HEK293 (cell line): Measurements from ENCODE around the gene LMLN.
A peak's percentile ranks its signal among the peaks of the same experiment; 100 is the strongest.

Experiments
- RBAK ChIP-seq: fragments of 450-650 bp; formaldehyde crosslinking; IDR thresholded peaks from 2 replicates; pipeline ENCODE4 v1.5.1; 2016; ENCODE audit warnings: missing biosample characterization, missing genetic modification characterization
- SALL2 ChIP-seq: fragments of 450-650 bp; formaldehyde crosslinking; IDR thresholded peaks from 2 replicates; pipeline ENCODE4 v1.5.0; 2017; ENCODE audit warnings: missing biosample characterization, mild to moderate bottlenecking, missing genetic modification characterization, borderline replicate concordance
- TCF7L2 ChIP-seq: IDR thresholded peaks from 2 replicates; pipeline ENCODE4 v1.6.1; 2011; ENCODE audit warnings: low read depth, mild to moderate bottlenecking, inconsistent platforms, low read length, moderate library complexity, borderline replicate concordance
- YY1 ChIP-seq: fragments of 450-650 bp; formaldehyde crosslinking; IDR thresholded peaks from 2 replicates; pipeline ENCODE4 v1.5.1; 2018; ENCODE audit warnings: missing biosample characterization, missing genetic modification characterization
- ZBTB7A ChIP-seq: fragments of 450-650 bp; formaldehyde crosslinking; IDR thresholded peaks from 2 replicates; pipeline ENCODE4 v1.5.1; 2016; ENCODE audit warnings: low read depth, missing biosample characterization, missing genetic modification characterization
- ZFP3 ChIP-seq: fragments of 450-650 bp; formaldehyde crosslinking; IDR thresholded peaks from 2 replicates; pipeline ENCODE4 v1.5.1; 2016; ENCODE audit warnings: low read depth, missing biosample characterization, missing genetic modification characterization
- ZNF155 ChIP-seq: fragments of 450-650 bp; formaldehyde crosslinking; IDR thresholded peaks from 2 replicates; pipeline ENCODE4 v1.5.1; 2016; ENCODE audit warnings: missing biosample characterization, missing genetic modification characterization
- ZNF2 ChIP-seq: fragments of 450-650 bp; formaldehyde crosslinking; IDR thresholded peaks from 2 replicates; pipeline ENCODE4 v1.5.1; 2016; ENCODE audit warnings: missing biosample characterization, missing genetic modification characterization
- ZNF324 ChIP-seq: fragments of 450-650 bp; formaldehyde crosslinking; IDR thresholded peaks from 2 replicates; pipeline ENCODE4 v1.5.1; 2016; ENCODE audit warnings: missing biosample characterization, missing genetic modification characterization
- ZNF335 ChIP-seq: fragments of 450-650 bp; formaldehyde crosslinking; conservative IDR thresholded peaks from 2 replicates; pipeline ENCODE4 v1.5.1; 2016; ENCODE audit warnings: missing biosample characterization, missing genetic modification characterization
- ZNF521 ChIP-seq: fragments of 450-650 bp; formaldehyde crosslinking; IDR thresholded peaks from 2 replicates; pipeline ENCODE4 v1.5.1; 2017; ENCODE audit warnings: missing biosample characterization, mild to moderate bottlenecking, missing genetic modification characterization
- ZNF571 ChIP-seq: fragments of 450-650 bp; formaldehyde crosslinking; IDR thresholded peaks from 2 replicates; pipeline ENCODE4 v1.5.0; 2017; ENCODE audit warnings: missing biosample characterization, missing genetic modification characterization
- ZNF610 ChIP-seq: fragments of 450-650 bp; formaldehyde crosslinking; IDR thresholded peaks from 2 replicates; pipeline ENCODE4 v1.5.1; 2016; ENCODE audit warnings: missing biosample characterization, missing genetic modification characterization, borderline replicate concordance
- ZNF623 ChIP-seq: fragments of 450-650 bp; formaldehyde crosslinking; IDR thresholded peaks from 2 replicates; pipeline ENCODE4 v1.5.1; 2016; ENCODE audit warnings: missing biosample characterization, missing genetic modification characterization
- ZNF707 ChIP-seq: fragments of 450-650 bp; formaldehyde crosslinking; IDR thresholded peaks from 2 replicates; pipeline ENCODE4 v1.5.1; 2016; ENCODE audit warnings: missing biosample characterization, missing genetic modification characterization
- ZNF777 ChIP-seq: fragments of 450-650 bp; formaldehyde crosslinking; IDR thresholded peaks from 2 replicates; pipeline ENCODE4 v1.5.1; 2017; ENCODE audit warnings: missing biosample characterization, missing genetic modification characterization, borderline replicate concordance
- TF ChIP-seq, protein P1 (sequence below): fragments of 450-650 bp; formaldehyde crosslinking; IDR thresholded peaks from 2 replicates; pipeline ENCODE4 v1.5.1; 2016; ENCODE audit warnings: missing biosample characterization, missing genetic modification characterization
- TF ChIP-seq, protein P2 (sequence below): fragments of 450-650 bp; formaldehyde crosslinking; IDR thresholded peaks from 2 replicates; pipeline ENCODE4 v1.5.0; 2017; ENCODE audit warnings: missing biosample characterization, missing genetic modification characterization, borderline replicate concordance
- TF ChIP-seq, protein P3 (sequence below): fragments of 450-650 bp; formaldehyde crosslinking; IDR thresholded peaks from 2 replicates; pipeline ENCODE4 v1.5.1; 2017; ENCODE audit warnings: missing biosample characterization, missing genetic modification characterization
- TF ChIP-seq, protein P4 (sequence below): fragments of 450-650 bp; formaldehyde crosslinking; IDR thresholded peaks from 2 replicates; pipeline ENCODE4 v1.5.1; 2017; ENCODE audit warnings: missing biosample characterization, mild to moderate bottlenecking, missing genetic modification characterization, moderate library complexity
- TF ChIP-seq, protein P5 (sequence below): fragments of 450-650 bp; formaldehyde crosslinking; IDR thresholded peaks from 2 replicates; pipeline ENCODE4 v1.5.1; 2017; ENCODE audit warnings: missing biosample characterization, missing genetic modification characterization
- TF ChIP-seq, protein P6 (sequence below): fragments of 450-650 bp; formaldehyde crosslinking; IDR thresholded peaks from 2 replicates; pipeline ENCODE4 v1.5.1; 2016; ENCODE audit warnings: missing biosample characterization, missing genetic modification characterization
- TF ChIP-seq, protein P7 (sequence below): fragments of 450-650 bp; formaldehyde crosslinking; IDR thresholded peaks from 2 replicates; pipeline ENCODE4 v1.5.1; 2016; ENCODE audit warnings: missing biosample characterization, missing genetic modification characterization
- TF ChIP-seq, protein P8 (sequence below): fragments of 450-650 bp; formaldehyde crosslinking; IDR thresholded peaks from 2 replicates; pipeline ENCODE4 v1.5.1; 2017; ENCODE audit warnings: missing biosample characterization, missing genetic modification characterization

LMLN gene

DNA sequence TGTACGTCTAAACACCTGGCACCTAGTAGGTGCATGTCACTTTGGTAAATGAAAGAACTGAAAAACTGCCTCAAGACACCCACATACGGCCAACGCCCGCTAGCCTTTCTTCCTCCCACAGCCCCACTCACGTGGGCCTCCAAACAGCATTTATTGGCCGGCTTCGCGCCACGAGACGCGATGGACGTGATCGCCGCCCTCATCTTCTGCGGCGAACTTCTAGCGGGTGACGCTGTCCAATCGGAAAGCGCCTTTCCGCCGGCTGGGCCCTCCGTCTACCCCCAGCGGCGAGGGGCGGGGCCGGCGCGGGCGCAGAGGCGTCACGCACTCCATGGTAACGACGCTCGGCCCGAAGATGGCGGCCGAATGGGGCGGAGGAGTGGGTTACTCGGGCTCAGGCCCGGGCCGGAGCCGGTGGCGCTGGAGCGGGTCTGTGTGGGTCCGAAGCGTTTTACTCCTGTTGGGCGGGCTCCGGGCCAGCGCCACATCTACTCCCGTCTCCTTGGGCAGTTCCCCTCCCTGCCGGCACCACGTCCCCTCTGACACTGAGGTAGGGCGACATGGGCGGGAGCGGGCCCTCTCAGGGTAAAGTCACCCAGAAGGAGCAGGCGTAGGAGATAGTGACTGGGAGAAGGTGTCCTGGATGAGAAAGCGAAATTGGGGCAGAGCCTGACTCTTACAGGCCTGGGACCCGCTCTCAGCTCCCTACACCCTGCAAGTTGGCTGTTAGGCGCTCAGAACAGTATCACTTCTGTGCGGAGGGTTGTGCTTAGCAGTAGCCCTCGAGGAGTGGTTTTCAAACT lies at the start of gene LMLN (continued):
- TF ChIP-seq ZNF521 (tag by site-specific recombination) (no peak), YY1 (tag by site-specific recombination) (peak; percentile 86), ZNF777 (peak; percentile 34; the same call in 1 of the 2 replicates), ZNF707 (tag by site-specific recombination) (no peak), ZNF324 (tag by site-specific recombination) (no peak), ZNF571 (tag by site-specific recombination) (no peak), ZBTB7A (tag by site-specific recombination) (no peak), TCF7L2 (peak; percentile 50; the same call in 1 of the 2 replicates), ZNF335 (peak; percentile 85), ZFP3 (no peak), ZNF155 (tag by site-specific recombination) (no peak), SALL2 (tag by site-specific recombination) (no peak), ZNF623 (tag by site-specific recombination) (no peak), RBAK (tag by site-specific recombination) (no peak), ZNF2 (tag by site-specific recombination) (peak; percentile 34; the same call in 1 of the 2 replicates), ZNF610 (peak; percentile 67; the same call in 1 of the 2 replicates)
- TF ChIP-seq, protein P1, sequence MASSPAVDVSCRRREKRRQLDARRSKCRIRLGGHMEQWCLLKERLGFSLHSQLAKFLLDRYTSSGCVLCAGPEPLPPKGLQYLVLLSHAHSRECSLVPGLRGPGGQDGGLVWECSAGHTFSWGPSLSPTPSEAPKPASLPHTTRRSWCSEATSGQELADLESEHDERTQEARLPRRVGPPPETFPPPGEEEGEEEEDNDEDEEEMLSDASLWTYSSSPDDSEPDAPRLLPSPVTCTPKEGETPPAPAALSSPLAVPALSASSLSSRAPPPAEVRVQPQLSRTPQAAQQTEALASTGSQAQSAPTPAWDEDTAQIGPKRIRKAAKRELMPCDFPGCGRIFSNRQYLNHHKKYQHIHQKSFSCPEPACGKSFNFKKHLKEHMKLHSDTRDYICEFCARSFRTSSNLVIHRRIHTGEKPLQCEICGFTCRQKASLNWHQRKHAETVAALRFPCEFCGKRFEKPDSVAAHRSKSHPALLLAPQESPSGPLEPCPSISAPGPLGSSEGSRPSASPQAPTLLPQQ (tag by site-specific recombination) = peak; percentile 50
- TF ChIP-seq, protein P2, sequence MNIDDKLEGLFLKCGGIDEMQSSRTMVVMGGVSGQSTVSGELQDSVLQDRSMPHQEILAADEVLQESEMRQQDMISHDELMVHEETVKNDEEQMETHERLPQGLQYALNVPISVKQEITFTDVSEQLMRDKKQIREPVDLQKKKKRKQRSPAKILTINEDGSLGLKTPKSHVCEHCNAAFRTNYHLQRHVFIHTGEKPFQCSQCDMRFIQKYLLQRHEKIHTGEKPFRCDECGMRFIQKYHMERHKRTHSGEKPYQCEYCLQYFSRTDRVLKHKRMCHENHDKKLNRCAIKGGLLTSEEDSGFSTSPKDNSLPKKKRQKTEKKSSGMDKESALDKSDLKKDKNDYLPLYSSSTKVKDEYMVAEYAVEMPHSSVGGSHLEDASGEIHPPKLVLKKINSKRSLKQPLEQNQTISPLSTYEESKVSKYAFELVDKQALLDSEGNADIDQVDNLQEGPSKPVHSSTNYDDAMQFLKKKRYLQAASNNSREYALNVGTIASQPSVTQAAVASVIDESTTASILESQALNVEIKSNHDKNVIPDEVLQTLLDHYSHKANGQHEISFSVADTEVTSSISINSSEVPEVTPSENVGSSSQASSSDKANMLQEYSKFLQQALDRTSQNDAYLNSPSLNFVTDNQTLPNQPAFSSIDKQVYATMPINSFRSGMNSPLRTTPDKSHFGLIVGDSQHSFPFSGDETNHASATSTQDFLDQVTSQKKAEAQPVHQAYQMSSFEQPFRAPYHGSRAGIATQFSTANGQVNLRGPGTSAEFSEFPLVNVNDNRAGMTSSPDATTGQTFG (tag by site-specific recombination) = no peak
- TF ChIP-seq, protein P3, sequence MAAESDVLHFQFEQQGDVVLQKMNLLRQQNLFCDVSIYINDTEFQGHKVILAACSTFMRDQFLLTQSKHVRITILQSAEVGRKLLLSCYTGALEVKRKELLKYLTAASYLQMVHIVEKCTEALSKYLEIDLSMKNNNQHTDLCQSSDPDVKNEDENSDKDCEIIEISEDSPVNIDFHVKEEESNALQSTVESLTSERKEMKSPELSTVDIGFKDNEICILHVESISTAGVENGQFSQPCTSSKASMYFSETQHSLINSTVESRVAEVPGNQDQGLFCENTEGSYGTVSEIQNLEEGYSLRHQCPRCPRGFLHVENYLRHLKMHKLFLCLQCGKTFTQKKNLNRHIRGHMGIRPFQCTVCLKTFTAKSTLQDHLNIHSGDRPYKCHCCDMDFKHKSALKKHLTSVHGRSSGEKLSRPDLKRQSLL (tag by site-specific recombination) = peak; percentile 55; the same call in 1 of the 2 replicates
- TF ChIP-seq, protein P4, sequence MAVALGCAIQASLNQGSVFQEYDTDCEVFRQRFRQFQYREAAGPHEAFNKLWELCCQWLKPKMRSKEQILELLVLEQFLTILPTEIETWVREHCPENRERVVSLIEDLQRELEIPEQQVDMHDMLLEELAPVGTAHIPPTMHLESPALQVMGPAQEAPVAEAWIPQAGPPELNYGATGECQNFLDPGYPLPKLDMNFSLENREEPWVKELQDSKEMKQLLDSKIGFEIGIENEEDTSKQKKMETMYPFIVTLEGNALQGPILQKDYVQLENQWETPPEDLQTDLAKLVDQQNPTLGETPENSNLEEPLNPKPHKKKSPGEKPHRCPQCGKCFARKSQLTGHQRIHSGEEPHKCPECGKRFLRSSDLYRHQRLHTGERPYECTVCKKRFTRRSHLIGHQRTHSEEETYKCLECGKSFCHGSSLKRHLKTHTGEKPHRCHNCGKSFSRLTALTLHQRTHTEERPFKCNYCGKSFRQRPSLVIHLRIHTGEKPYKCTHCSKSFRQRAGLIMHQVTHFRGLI (tag by site-specific recombination) = no peak
- TF ChIP-seq, protein P5, sequence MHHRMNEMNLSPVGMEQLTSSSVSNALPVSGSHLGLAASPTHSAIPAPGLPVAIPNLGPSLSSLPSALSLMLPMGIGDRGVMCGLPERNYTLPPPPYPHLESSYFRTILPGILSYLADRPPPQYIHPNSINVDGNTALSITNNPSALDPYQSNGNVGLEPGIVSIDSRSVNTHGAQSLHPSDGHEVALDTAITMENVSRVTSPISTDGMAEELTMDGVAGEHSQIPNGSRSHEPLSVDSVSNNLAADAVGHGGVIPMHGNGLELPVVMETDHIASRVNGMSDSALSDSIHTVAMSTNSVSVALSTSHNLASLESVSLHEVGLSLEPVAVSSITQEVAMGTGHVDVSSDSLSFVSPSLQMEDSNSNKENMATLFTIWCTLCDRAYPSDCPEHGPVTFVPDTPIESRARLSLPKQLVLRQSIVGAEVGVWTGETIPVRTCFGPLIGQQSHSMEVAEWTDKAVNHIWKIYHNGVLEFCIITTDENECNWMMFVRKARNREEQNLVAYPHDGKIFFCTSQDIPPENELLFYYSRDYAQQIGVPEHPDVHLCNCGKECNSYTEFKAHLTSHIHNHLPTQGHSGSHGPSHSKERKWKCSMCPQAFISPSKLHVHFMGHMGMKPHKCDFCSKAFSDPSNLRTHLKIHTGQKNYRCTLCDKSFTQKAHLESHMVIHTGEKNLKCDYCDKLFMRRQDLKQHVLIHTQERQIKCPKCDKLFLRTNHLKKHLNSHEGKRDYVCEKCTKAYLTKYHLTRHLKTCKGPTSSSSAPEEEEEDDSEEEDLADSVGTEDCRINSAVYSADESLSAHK = peak; percentile 74
- TF ChIP-seq, protein P6, sequence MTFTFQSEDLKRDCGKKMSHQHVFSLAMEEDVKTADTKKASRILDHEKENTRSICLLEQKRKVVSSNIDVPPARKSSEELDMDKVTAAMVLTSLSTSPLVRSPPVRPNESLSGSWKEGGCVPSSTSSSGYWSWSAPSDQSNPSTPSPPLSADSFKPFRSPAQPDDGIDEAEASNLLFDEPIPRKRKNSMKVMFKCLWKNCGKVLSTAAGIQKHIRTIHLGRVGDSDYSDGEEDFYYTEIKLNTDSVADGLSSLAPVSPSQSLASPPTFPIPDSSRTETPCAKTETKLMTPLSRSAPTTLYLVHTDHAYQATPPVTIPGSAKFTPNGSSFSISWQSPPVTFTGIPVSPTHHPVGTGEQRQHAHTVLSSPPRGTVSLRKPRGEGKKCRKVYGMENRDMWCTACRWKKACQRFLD (tag by site-specific recombination) = no peak
- TF ChIP-seq, protein P7, sequence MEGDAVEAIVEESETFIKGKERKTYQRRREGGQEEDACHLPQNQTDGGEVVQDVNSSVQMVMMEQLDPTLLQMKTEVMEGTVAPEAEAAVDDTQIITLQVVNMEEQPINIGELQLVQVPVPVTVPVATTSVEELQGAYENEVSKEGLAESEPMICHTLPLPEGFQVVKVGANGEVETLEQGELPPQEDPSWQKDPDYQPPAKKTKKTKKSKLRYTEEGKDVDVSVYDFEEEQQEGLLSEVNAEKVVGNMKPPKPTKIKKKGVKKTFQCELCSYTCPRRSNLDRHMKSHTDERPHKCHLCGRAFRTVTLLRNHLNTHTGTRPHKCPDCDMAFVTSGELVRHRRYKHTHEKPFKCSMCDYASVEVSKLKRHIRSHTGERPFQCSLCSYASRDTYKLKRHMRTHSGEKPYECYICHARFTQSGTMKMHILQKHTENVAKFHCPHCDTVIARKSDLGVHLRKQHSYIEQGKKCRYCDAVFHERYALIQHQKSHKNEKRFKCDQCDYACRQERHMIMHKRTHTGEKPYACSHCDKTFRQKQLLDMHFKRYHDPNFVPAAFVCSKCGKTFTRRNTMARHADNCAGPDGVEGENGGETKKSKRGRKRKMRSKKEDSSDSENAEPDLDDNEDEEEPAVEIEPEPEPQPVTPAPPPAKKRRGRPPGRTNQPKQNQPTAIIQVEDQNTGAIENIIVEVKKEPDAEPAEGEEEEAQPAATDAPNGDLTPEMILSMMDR (tag by site-specific recombination) = no peak
- TF ChIP-seq, protein P8, sequence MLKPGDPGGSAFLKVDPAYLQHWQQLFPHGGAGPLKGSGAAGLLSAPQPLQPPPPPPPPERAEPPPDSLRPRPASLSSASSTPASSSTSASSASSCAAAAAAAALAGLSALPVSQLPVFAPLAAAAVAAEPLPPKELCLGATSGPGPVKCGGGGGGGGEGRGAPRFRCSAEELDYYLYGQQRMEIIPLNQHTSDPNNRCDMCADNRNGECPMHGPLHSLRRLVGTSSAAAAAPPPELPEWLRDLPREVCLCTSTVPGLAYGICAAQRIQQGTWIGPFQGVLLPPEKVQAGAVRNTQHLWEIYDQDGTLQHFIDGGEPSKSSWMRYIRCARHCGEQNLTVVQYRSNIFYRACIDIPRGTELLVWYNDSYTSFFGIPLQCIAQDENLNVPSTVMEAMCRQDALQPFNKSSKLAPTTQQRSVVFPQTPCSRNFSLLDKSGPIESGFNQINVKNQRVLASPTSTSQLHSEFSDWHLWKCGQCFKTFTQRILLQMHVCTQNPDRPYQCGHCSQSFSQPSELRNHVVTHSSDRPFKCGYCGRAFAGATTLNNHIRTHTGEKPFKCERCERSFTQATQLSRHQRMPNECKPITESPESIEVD (tag by site-specific recombination) = no peak
